NCI-H446 (cell line): ENCODE measurements around the gene GPR52.

Experiments used
- DNase-seq, 2 experiments: peaks; one replicate each; lab custom pipeline; 2025; lab: John Stamatoyannopoulos, UW

Gene GPR52

GRCh38 chr1:174466607-174467006 lies 18.8 kb downstream of the GPR52 start:
- no peak for DNase-seq

GRCh38 chr1:174469052-174469451 lies 21.3 kb downstream of the GPR52 start:
- no peak for DNase-seq

GRCh38 chr1:174469687-174470086 lies 21.9 kb downstream of the GPR52 start:
- DNase-seq, result no peak

- no peak for DNase-seq
Observed at GRCh38 chr1:174479281-174479680, 31.5 kb downstream of the GPR52 start.

- no peak for DNase-seq
Observed at GRCh38 chr1:174480324-174480723, 32.6 kb downstream of the GPR52 start.

- no peak for DNase-seq
Observed at GRCh38 chr1:174491606-174492005, 43.8 kb downstream of the GPR52 start.

- no peak for DNase-seq
Observed at GRCh38 chr1:174497478-174497877, 49.7 kb downstream of the GPR52 start.
